Lower leg skin (tissue), 4 donors: ENCODE results near the gene EFR3B. TPM values are rescaled to one million over a fixed set of nuclear protein-coding genes. Genes with fewer than 3 reads are reported as not detected.

Experiments used
- DNase-seq, 2 donors: peaks; one replicate each; pipeline ENCODE4 v3.0.0-alpha.2; 2019; ENCODE audit warnings: low spot score in 2 of 2
- H3K4me3 ChIP-seq: fragments of 200-600 bp; sonication (generic); 2 replicates; pipeline ENCODE4 v1.5.1; 2017; ENCODE audit warnings: mild to moderate bottlenecking, low read depth; ENCODE audit not compliant: poor library complexity, severe bottlenecking
- POLR2A ChIP-seq, 2 donors: fragments of 450-650 bp; IDR thresholded peaks; one replicate each; pipeline ENCODE4 v1.6.1; 2016 to 2017; ENCODE audit warnings: antibody characterized with exemption in 2 of 2, mild to moderate bottlenecking in 1 of 2, moderate library complexity in 1 of 2
- WGBS, 2 donors: methylation state at CpG; one replicate each; pipeline ENCODE4 v1.1.5; 2018; 5-methylcytosine and 5-hydroxymethylcytosine counted together
- intact Hi-C: fragments of 100-400 bp; cut with DNase I; formaldehyde crosslinking; loops from one replicate; pipeline ENCODE4 v1.15.0; 2023; ENCODE audit warnings: low total_unique reads
- total RNA-seq, 4 donors: library from RNA; depleted of rRNA; stranded (reverse); fragments of >200 nt; gene quantifications; one replicate each; pipeline ENCODE4 v1.1.0, GENCODE V29; 2016
- TF ChIP-seq, protein P1 (sequence below), 3 donors: fragments of 450-650 bp; IDR thresholded peaks; one replicate each; pipeline ENCODE4 v1.5.1; 2016; ENCODE audit warnings: antibody characterized with exemption in 3 of 3, mild to moderate bottlenecking in 3 of 3, moderate library complexity in 2 of 3

The EFR3B gene
- total RNA-seq, 4 donors from 2014 or later = 0.42 to 1.8 (median 1.5) TPM; not detected in 1

DNA sequence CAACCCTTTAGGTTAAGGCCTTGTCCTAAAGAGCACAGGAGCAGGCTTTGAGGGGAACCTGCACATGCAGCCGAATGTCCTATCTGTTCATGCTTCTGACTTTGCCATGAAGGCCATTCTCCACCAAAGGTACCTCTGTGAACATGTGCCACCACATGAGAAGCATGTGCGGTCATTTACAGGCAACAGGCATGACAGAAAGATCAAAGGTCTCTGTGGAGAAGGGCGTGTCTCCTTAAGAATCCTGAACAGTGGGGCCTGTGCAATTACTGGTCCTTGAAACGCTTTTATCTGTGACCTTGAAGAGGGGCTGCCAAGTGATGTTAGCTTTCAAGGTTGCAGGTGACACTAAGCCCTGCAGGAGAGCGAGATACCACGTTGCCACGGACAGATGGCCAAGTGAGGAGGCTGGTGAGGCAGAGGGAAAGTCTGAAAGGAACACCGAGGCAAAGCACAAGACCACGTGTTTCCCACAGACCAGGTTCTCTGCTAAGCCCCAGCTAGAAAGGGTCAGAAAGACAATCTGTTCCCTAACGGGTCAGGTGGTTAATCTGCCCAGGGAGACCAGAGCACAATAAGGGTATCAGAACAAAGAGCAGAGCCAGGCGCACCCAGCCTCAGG, 146.0 kb downstream of the EFR3B start:
- DNase-seq = no peak
- intact Hi-C loops = no loop called here
- 80 to 87% methylated on average over 11 of the region's 11 CpGs for WGBS, 2 donors
- no peak for TF ChIP-seq POLR2A (IDR thresholded peaks at IDR 0.05)
- TF ChIP-seq, protein P1, sequence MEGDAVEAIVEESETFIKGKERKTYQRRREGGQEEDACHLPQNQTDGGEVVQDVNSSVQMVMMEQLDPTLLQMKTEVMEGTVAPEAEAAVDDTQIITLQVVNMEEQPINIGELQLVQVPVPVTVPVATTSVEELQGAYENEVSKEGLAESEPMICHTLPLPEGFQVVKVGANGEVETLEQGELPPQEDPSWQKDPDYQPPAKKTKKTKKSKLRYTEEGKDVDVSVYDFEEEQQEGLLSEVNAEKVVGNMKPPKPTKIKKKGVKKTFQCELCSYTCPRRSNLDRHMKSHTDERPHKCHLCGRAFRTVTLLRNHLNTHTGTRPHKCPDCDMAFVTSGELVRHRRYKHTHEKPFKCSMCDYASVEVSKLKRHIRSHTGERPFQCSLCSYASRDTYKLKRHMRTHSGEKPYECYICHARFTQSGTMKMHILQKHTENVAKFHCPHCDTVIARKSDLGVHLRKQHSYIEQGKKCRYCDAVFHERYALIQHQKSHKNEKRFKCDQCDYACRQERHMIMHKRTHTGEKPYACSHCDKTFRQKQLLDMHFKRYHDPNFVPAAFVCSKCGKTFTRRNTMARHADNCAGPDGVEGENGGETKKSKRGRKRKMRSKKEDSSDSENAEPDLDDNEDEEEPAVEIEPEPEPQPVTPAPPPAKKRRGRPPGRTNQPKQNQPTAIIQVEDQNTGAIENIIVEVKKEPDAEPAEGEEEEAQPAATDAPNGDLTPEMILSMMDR (IDR thresholded peaks at IDR 0.05) = no peak
- H3K4me3 ChIP-seq = no peak overlapping the region

DNA sequence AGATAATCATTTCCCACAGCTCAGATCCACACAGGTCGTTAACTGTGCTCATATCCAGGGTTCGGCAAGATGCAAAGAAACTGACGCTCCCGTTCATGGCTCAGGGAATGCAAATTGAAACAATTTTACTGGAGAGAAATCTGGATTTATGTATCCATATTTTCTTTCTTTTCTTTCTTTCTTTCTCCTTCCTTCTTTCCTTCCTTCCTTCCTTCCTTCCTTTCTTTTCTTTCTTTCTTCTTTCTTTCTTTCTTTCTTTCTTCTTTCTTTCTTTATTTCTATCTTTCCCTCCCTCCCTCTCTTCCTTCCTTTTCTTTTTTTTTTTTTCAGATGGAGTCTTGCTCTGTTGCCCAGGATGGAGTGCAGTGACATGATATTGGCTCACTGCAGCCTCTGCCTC, 146.5 kb downstream of the EFR3B start:
- intact Hi-C loops = no loop called here
- 80 to 81% methylated on average over 4 of the region's 4 CpGs for WGBS, 2 donors

DNA sequence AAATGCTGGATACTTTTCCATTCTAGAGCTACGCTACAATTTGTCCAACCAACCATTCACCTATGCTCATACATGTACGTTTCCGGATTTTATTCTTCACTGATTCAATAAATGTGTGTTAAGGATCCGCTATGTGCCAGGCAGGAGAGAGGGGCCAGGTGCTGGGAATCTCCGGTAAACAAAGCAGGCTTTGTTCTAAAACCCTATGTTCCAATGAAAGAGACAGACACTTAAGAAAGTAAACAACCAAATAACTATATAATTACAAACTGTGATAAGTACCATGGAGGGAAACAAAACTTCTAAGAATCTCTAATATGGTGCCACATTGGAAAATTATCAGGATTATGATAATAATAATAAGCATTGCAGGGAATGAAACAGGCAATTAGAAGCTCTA, 148.7 kb downstream of the EFR3B start:
- TF ChIP-seq POLR2A (IDR thresholded peaks at IDR 0.05) = no peak
- TF ChIP-seq, protein P1 (IDR thresholded peaks at IDR 0.05) = no peak
- 77 to 88% methylated on average over 5 of the region's 5 CpGs for WGBS, 2 donors
- H3K4me3 ChIP-seq = no peak overlapping the region
- no peak for DNase-seq
- intact Hi-C loops = no loop called here

More for the DNA sequence above, 146.5 kb downstream of the EFR3B start:
- no peak overlapping the region for H3K4me3 ChIP-seq
- TF ChIP-seq POLR2A (IDR thresholded peaks at IDR 0.05) = no peak
- TF ChIP-seq, protein P1 (IDR thresholded peaks at IDR 0.05) = no peak
- no peak for DNase-seq

DNA sequence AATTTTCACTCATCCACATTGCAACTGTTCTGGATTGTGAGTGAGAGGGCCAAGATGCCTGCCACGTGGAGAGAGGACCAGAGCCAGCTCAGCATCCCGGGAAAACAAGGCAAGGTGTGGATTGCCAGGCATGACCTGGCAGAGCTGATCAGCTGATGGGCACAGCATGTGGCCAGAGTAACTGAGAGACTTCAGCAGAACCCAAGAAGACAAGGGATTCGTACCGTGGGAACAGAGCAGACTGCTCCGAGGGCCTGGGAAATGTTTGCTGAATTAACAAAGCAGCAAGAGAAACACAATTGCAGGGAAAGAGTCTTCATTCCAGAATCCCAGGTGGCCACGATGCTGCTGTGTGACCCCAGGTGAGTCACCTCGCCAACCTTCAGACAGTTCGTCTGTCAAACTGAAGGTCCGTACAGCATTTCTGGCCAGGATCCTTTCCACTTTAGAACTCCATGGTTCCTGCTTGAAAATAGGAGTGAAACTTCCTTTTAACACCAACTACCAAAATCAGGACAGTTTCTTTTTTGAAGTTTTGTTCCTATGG, 152.8 kb downstream of the EFR3B start:
- TF ChIP-seq, protein P1 (IDR thresholded peaks at IDR 0.05) = no peak
- TF ChIP-seq POLR2A (IDR thresholded peaks at IDR 0.05) = no peak
- no peak for DNase-seq
- 82 to 91% methylated on average over 9 of the region's 9 CpGs for WGBS, 2 donors
- intact Hi-C loops = no loop called here
- H3K4me3 ChIP-seq = no peak overlapping the region

DNA sequence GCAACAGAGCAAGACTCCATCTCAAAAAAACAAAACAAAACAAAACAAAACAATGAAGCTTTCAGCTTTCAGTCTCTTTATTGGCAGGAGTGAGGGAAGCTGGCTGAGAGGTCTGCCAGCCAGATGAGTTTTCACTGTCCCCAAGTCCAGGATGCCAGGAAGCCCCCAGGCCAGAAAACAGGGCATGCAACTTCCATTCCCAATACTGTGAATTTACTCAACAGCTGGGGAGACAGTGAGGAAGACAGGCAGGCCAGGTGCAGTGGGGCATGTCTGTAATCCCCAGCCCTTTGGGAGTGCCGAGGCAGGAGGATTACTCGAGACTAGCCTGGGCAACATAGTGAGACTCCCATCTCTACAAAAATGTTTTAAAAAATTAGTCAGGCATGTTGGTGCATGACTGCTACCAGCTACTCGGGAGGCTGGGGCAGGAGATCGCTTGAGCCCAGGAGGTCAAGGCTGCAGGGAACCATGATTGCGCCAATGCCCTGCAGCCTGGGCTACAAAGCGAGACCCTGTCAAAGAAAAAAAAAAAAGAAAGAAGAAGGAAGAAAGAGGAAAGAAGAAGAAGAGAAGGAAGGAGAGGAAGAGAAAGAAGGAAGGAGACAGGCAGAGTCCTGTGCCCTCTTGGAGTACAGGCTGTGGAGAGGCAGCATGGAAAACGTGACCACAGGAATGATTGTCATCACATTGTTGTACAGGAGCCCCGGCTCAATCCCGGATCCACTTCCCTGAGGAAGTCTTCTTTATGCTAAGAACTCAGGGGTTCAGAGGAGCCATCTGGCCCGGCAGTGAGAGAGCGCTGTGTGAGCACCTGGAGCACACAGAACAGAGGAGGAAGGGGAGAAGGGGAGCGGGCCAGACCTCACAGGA, 155.7 kb downstream of the EFR3B start:
- 52 to 56% methylated on average over 12 of the region's 12 CpGs for WGBS, 2 donors
- no peak overlapping the region for H3K4me3 ChIP-seq
- intact Hi-C loops = no loop called here
- TF ChIP-seq, protein P1 (IDR thresholded peaks at IDR 0.05) = no peak
- no peak for DNase-seq
